Measurements from ENCODE around the gene FEM1A. TPM values are rescaled to one million over a fixed set of nuclear protein-coding genes. Genes with fewer than 3 reads are reported as not detected.

The FEM1A gene
- total and polyA plus RNA-seq, 2 of the 13 experiments (the other 11 are each of a cell fraction or from before 2014, with no cell fraction given) = 3.2 to 10.8 TPM

- no peak for TF ChIP-seq SIX1 (CRISPR knock-in tag; IDR thresholded peaks at IDR 0.05; ENCODE audit: borderline replicate concordance)
- no peak for TF ChIP-seq TARDBP (CRISPR knock-in tag; IDR thresholded peaks at IDR 0.05)
- TF ChIP-seq ZNF605 (CRISPR knock-in tag; IDR thresholded peaks at IDR 0.05) = 0 out of 2 replicates have a peak, but pooled peaks have one; percentile 55
- no peak for TF ChIP-seq HCFC1 (IDR thresholded peaks at IDR 0.05; ENCODE audit: low read depth, low read length)
- 0 out of 2 replicates have a peak, but pooled peaks have one; percentile 14 for TF ChIP-seq ZMAT3 (CRISPR knock-in tag; conservative IDR thresholded peaks at IDR 0.05)
- peak; percentile 11 for TF ChIP-seq ZNF770 (CRISPR knock-in tag; IDR thresholded peaks at IDR 0.05)
- TF ChIP-seq ZNF614 (CRISPR knock-in tag; IDR thresholded peaks at IDR 0.05; ENCODE audit: borderline replicate concordance) = no peak
- no peak for TF ChIP-seq NCOA2 (CRISPR knock-in tag; IDR thresholded peaks at IDR 0.05)
These were observed 31.3 kb upstream of the FEM1A start (continued) for GRCh38 chr19:4760285-4760650.

- H3K9ac ChIP-seq (ENCODE audit: insufficient read depth, low read depth, low read length) = no peak overlapping the region
- peaks cover 29% of the 10 kb centered on the region for H3K4me1 ChIP-seq (ENCODE audit: insufficient read depth, low read length)
- TF ChIP-seq BHLHE40 (IDR thresholded peaks at IDR 0.05; ENCODE audit: low read length) (no peak), ZGPAT (CRISPR knock-in tag; IDR thresholded peaks at IDR 0.05) (no peak), ZNF746 (CRISPR knock-in tag; IDR thresholded peaks at IDR 0.05) (no peak), RORA (CRISPR knock-in tag; IDR thresholded peaks at IDR 0.05) (no peak), GATAD1 (CRISPR knock-in tag; IDR thresholded peaks at IDR 0.05) (no peak), SOX6 (IDR thresholded peaks at IDR 0.05) (no peak), SOX6 (CRISPR knock-in tag; IDR thresholded peaks at IDR 0.05) (no peak), SRF (IDR thresholded peaks at IDR 0.05; ENCODE audit: low read depth, low read length) (no peak), ARNTL (CRISPR knock-in tag; IDR thresholded peaks at IDR 0.05) (no peak)
- H3K4me3 ChIP-seq (replicated peaks in 1 of 3; ENCODE audit: insufficient read depth in 1 of 3, low read depth in 2 of 3, low read length in 3 of 3) = no peak overlapping the region
- H3K27me3 ChIP-seq (ENCODE audit: control insufficient read depth in 1 of 2, insufficient read depth in 2 of 2, low read length in 2 of 2) = no peaks in the 10 kb centered on the region
- no TSS peak for BruUV-seq (replicated peaks)
- ATAC-seq (no peak), DNase-seq (ENCODE audit: low spot score) (no peak), FAIRE-seq (no peak)
- no peaks in the 10 kb centered on the region for H3K36me3 ChIP-seq (replicated peaks in 1 of 2; ENCODE audit: control insufficient read depth in 1 of 2, insufficient read depth in 2 of 2, low read length in 2 of 2)
- in situ Hi-C loops (cut with HindIII; ENCODE audit: extremely low pct_ligation_motif_present, low pct_unique_long_range_greater_than_20kb) (no loop called here), intact Hi-C loops (cut with micrococcal nuclease; ENCODE audit: unreplicated experiment) (no loop called here)
- POLR2A ChIA-PET = no interaction called here
- no peak overlapping the region for H2AFZ ChIP-seq (ENCODE audit: low read length)
- no peaks in the 10 kb centered on the region for H3K79me2 ChIP-seq (ENCODE audit: insufficient read depth, low read length)
- H4K20me1 ChIP-seq (ENCODE audit: insufficient read depth, low read length) = no peaks in the 10 kb centered on the region
- CTCF ChIA-PET (ENCODE audit: low intra/inter-chr PET ratio, low total read pairs) = no interaction called here
- H3K27ac ChIP-seq (ENCODE audit: extremely low read length, insufficient read depth, low read length) = no peak overlapping the region
- no peak overlapping the region for H3K4me2 ChIP-seq (ENCODE audit: low read depth, low read length)
- 47% methylated on average over 6 of the region's 6 CpGs for WGBS (ENCODE audit: low lambda C conversion rate)
- H3K9me3 ChIP-seq (ENCODE audit: low read length) = no peaks in the 10 kb centered on the region
These were observed 28.5 kb upstream of the FEM1A start for GRCh38 chr19:4763021-4763420.
